ENCODE results near the gene TIFAB. TPM values are rescaled to one million over a fixed set of nuclear protein-coding genes. Genes with fewer than 3 reads are reported as not detected.

The TIFAB gene
- total RNA-seq, 4 donors from 2014 or later, result not detected

GRCh38 chr5:135490245-135491037, 38.3 kb upstream of the TIFAB start:
- no peak for DNase-seq
- H3K4me1 ChIP-seq, result peaks cover 19% of the 10 kb centered on the region in 2 donors
- H3K4me3 ChIP-seq (replicated peaks in 1 of 3), result no peak overlapping the region
- no peaks in the 10 kb centered on the region for H3K9me3 ChIP-seq
- no peak overlapping the region for H3K27ac ChIP-seq
- intact Hi-C loops (cut with DNase I), result no loop called here
- 10 to 19% methylated on average over 8 to 35 of the region's 49 CpGs for WGBS, 2 donors
- peaks cover 64% of the 10 kb centered on the region for H3K27me3 ChIP-seq
- H3K36me3 ChIP-seq, result no peaks in the 10 kb centered on the region
- TF ChIP-seq CTCF (IDR thresholded peaks at IDR 0.05), result no peak
- TF ChIP-seq POLR2A (IDR thresholded peaks at IDR 0.05), result no peak

GRCh38 chr5:135489466-135490244, 37.5 kb upstream of the TIFAB start:
- Histone ChIP-seq H3K4me1 (peaks cover 19% of the 10 kb centered on the region in 2 donors), H3K4me3 (replicated peaks in 1 of 3) (no peak overlapping the region), H3K36me3 (no peaks in the 10 kb centered on the region), H3K9me3 (no peaks in the 10 kb centered on the region), H3K27ac (no peak overlapping the region), H3K27me3 (peaks cover 62% of the 10 kb centered on the region)
- WGBS, 2 donors, result 5% methylated on average over 41 to 46 of the region's 53 CpGs
- no peak for TF ChIP-seq CTCF (IDR thresholded peaks at IDR 0.05)
- TF ChIP-seq POLR2A (IDR thresholded peaks at IDR 0.05), result no peak
- no peak for DNase-seq
- intact Hi-C loops (cut with DNase I), result no loop called here

GRCh38 chr5:135488727-135489465, 36.7 kb upstream of the TIFAB start:
- Histone ChIP-seq H3K36me3 (no peaks in the 10 kb centered on the region), H3K27ac (no peak overlapping the region), H3K27me3 (peaks cover 59% of the 10 kb centered on the region), H3K4me3 (replicated peaks in 1 of 3) (no peak overlapping the region), H3K9me3 (no peaks in the 10 kb centered on the region), H3K4me1 (peaks cover 19% of the 10 kb centered on the region in 2 donors)
- intact Hi-C loops (cut with DNase I), result no loop called here
- WGBS, 2 donors, result 2 to 4% methylated on average over 28 to 39 of the region's 44 CpGs
- TF ChIP-seq CTCF (IDR thresholded peaks at IDR 0.05) (no peak), POLR2A (IDR thresholded peaks at IDR 0.05) (no peak)
- DNase-seq, result no peak

GRCh38 chr5:135487839-135488514, 35.8 kb upstream of the TIFAB start:
- Histone ChIP-seq H3K27ac (no peak overlapping the region), H3K4me1 (peaks cover 19% of the 10 kb centered on the region in 2 donors), H3K9me3 (no peaks in the 10 kb centered on the region), H3K4me3 (replicated peaks in 1 of 3) (no peak overlapping the region), H3K36me3 (no peaks in the 10 kb centered on the region), H3K27me3 (peaks cover 60% of the 10 kb centered on the region)
- no peak for DNase-seq
- 12% methylated on average over 11 of the region's 11 CpGs for WGBS, 2 donors
- intact Hi-C loops (cut with DNase I), result no loop called here
- TF ChIP-seq POLR2A (IDR thresholded peaks at IDR 0.05), result no peak
- TF ChIP-seq CTCF (IDR thresholded peaks at IDR 0.05), result no peak

Data from thyroid gland (tissue), 4 donors.